ENCODE data around the gene EML2. TPM values are rescaled to one million over a fixed set of nuclear protein-coding genes. Genes with fewer than 3 reads are reported as not detected.

Gene EML2
- total RNA-seq, 4 donors from 2014 or later: 1.2 to 18.4 (median 11.6) TPM

GRCh38 chr19:45585158-45585577, 54.0 kb downstream of the EML2 start:
- peaks cover 0 to 3% of the 10 kb centered on the region in 2 donors for H3K4me1 ChIP-seq
- intact Hi-C loops (cut with DNase I; ENCODE audit: low total_unique reads): no loop called here
- no peak for DNase-seq
- TF ChIP-seq CTCF (IDR thresholded peaks at IDR 0.05) (no peak), POLR2A (IDR thresholded peaks at IDR 0.05) (no peak)
- peak overlapping the region; percentile 68 to 83 for H3K4me3 ChIP-seq
- H3K27ac ChIP-seq: peak overlapping the region; percentile 95 to 99
- no peaks in the 10 kb centered on the region for H3K36me3 ChIP-seq
- no peaks in the 10 kb centered on the region for H3K27me3 ChIP-seq
- no peaks in the 10 kb centered on the region for H3K9me3 ChIP-seq

- H3K36me3 ChIP-seq: no peaks in the 10 kb centered on the region
- H3K9me3 ChIP-seq: no peaks in the 10 kb centered on the region
- H3K27me3 ChIP-seq: no peaks in the 10 kb centered on the region
- DNase-seq: peak; percentile 100
- peak within 1 kb of the TSS; percentile 95 to 99 for H3K27ac ChIP-seq
- intact Hi-C loops (cut with DNase I; ENCODE audit: low total_unique reads): no loop called here
- TF ChIP-seq CTCF (IDR thresholded peaks at IDR 0.05): peak in 1 of 4 experiments; percentile 31
- peak; percentile 53 to 71 for TF ChIP-seq POLR2A (IDR thresholded peaks at IDR 0.05)
- H3K4me1 ChIP-seq: peaks cover 0 to 3% of the 10 kb centered on the region in 2 donors
- H3K4me3 ChIP-seq: peak within 1 kb of the TSS; percentile 68 to 83
Measured at GRCh38 chr19:45584332-45585157, 54.7 kb downstream of the EML2 start, which contains the start of gene OPA3. Gene OPA3 (minus strand): TSS chr19:45584802. CDS start chr19:45584764, 38 bp downstream.

- no peak overlapping the region for H3K27ac ChIP-seq
- no peaks in the 10 kb centered on the region for H3K36me3 ChIP-seq
- peaks cover 0 to 3% of the 10 kb centered on the region in 2 donors for H3K4me1 ChIP-seq
- no peaks in the 10 kb centered on the region for H3K27me3 ChIP-seq
- no peak for DNase-seq
- H3K9me3 ChIP-seq: no peaks in the 10 kb centered on the region
- no peak overlapping the region for H3K4me3 ChIP-seq
- no peak for TF ChIP-seq POLR2A (IDR thresholded peaks at IDR 0.05)
- intact Hi-C loops (cut with DNase I; ENCODE audit: low total_unique reads): no loop called here
Measured at GRCh38 chr19:45581576-45581975, 57.6 kb downstream of the EML2 start.

GRCh38 chr19:45578861-45579260, 60.3 kb downstream of the EML2 start:
- Histone ChIP-seq H3K9me3 (no peaks in the 10 kb centered on the region), H3K27me3 (no peaks in the 10 kb centered on the region), H3K27ac (no peak overlapping the region), H3K4me1 (peaks cover 0 to 3% of the 10 kb centered on the region in 2 donors), H3K4me3 (no peak overlapping the region), H3K36me3 (no peaks in the 10 kb centered on the region)
- intact Hi-C loops (cut with DNase I; ENCODE audit: low total_unique reads): no loop called here
- TF ChIP-seq CTCF (IDR thresholded peaks at IDR 0.05): no peak
- TF ChIP-seq POLR2A (IDR thresholded peaks at IDR 0.05): no peak
- no peak for DNase-seq

- no peak for DNase-seq
- H3K4me1 ChIP-seq: no peaks in the 10 kb centered on the region
- intact Hi-C loops (cut with DNase I; ENCODE audit: low total_unique reads): no loop called here
- peak overlapping the region; percentile 4 to 54 for H3K27ac ChIP-seq
- no peak overlapping the region for H3K4me3 ChIP-seq
- no peaks in the 10 kb centered on the region for H3K36me3 ChIP-seq
- no peaks in the 10 kb centered on the region for H3K9me3 ChIP-seq
- no peak for TF ChIP-seq POLR2A (IDR thresholded peaks at IDR 0.05)
- TF ChIP-seq CTCF (IDR thresholded peaks at IDR 0.05): no peak
- no peaks in the 10 kb centered on the region for H3K27me3 ChIP-seq
Measured at GRCh38 chr19:45577111-45577905, 61.9 kb downstream of the EML2 start.

All from uterus (tissue), 4 donors.